Neuronal stem cell (in vitro differentiated cells): ENCODE results near the gene LTBP2.

ENCODE experiments used
- DNase-seq: peaks from one replicate; pipeline ENCODE4 v3.0.0-alpha.2; 2013; ENCODE audit warnings: low spot score
- H2AFZ ChIP-seq: one replicate; pipeline ENCODE4 v1.6.1; 2013; ENCODE audit warnings: mild to moderate bottlenecking, low read length, inconsistent platforms
- H2AK5ac ChIP-seq: 2 replicates; pipeline ENCODE4 v1.6.1; 2013; ENCODE audit warnings: low read depth, mild to moderate bottlenecking, inconsistent platforms, low read length, moderate library complexity, mixed read lengths
- H2BK120ac ChIP-seq: 2 replicates; pipeline ENCODE4 v1.6.1; 2013; ENCODE audit warnings: low read depth, mild to moderate bottlenecking, inconsistent platforms, low read length, moderate library complexity, mixed read lengths
- H2BK12ac ChIP-seq: one replicate; pipeline ENCODE4 v1.6.1; 2013; ENCODE audit warnings: low read length, inconsistent platforms
- H2BK15ac ChIP-seq: 2 replicates; pipeline ENCODE4 v1.6.1; 2013; ENCODE audit warnings: mild to moderate bottlenecking, low read length, inconsistent platforms, mixed read lengths
- H2BK5ac ChIP-seq: one replicate; pipeline ENCODE4 v1.6.1; 2013; ENCODE audit warnings: inconsistent platforms, mild to moderate bottlenecking, low read length, moderate library complexity
- H3K14ac ChIP-seq: one replicate; pipeline ENCODE4 v1.6.1; 2013; ENCODE audit warnings: low read length, inconsistent platforms
- H3K18ac ChIP-seq: 2 replicates; pipeline ENCODE4 v1.6.1; 2013; ENCODE audit warnings: low read length, inconsistent platforms
- H3K23ac ChIP-seq: 2 replicates; pipeline ENCODE4 v1.6.1; 2013; ENCODE audit warnings: low read depth, mild to moderate bottlenecking, mixed read lengths, low read length, inconsistent platforms; ENCODE audit not compliant: poor library complexity
- H3K27ac ChIP-seq: replicated peaks from 3 replicates; pipeline ENCODE4 v1.5.1; 2013; ENCODE audit warnings: low read length, inconsistent platforms
- H3K27me3 ChIP-seq, 3 experiments: 2 replicates each; pipeline ENCODE4 v1.6.1; 2013; ENCODE audit warnings: low read length in 3 of 3, mild to moderate bottlenecking in 2 of 3, inconsistent platforms in 1 of 3, low read depth in 1 of 3, mixed read lengths in 1 of 3, moderate library complexity in 1 of 3; ENCODE audit not compliant: control insufficient read depth in 3 of 3, insufficient read depth in 3 of 3
- H3K36me3 ChIP-seq, 2 donors: replicated peaks in 1 of 2; 2 replicates each; pipeline ENCODE4 v1.6.1; 2013; ENCODE audit warnings: low read length in 2 of 2; ENCODE audit not compliant: control insufficient read depth in 2 of 2, insufficient read depth in 2 of 2
- H3K4ac ChIP-seq: 2 replicates; pipeline ENCODE4 v1.6.1; 2013; ENCODE audit warnings: inconsistent platforms, mild to moderate bottlenecking, low read length, moderate library complexity
- H3K4me1 ChIP-seq, 2 donors: 1 replicate in 1 of 2; 2 replicates in 1 of 2; pipeline ENCODE4 v1.6.1; 2013; ENCODE audit warnings: low read length in 2 of 2, low read depth in 1 of 2; ENCODE audit not compliant: control insufficient read depth in 2 of 2, insufficient read depth in 1 of 2
- H3K4me2 ChIP-seq: one replicate; pipeline ENCODE4 v1.6.1; 2013; ENCODE audit warnings: mild to moderate bottlenecking, low read length, inconsistent platforms; ENCODE audit not compliant: insufficient read depth, poor library complexity, severe bottlenecking
- H3K4me3 ChIP-seq, 2 donors: 2 replicates each; pipeline ENCODE4 v1.5.1; 2013; ENCODE audit warnings: low read length in 2 of 2, mild to moderate bottlenecking in 2 of 2, inconsistent platforms in 1 of 2, moderate library complexity in 1 of 2
- H3K79me1 ChIP-seq: one replicate; pipeline ENCODE4 v1.6.1; 2013; ENCODE audit warnings: low read depth, mild to moderate bottlenecking, inconsistent platforms, low read length, moderate library complexity
- H3K9ac ChIP-seq: one replicate; pipeline ENCODE4 v1.6.1; 2013; ENCODE audit warnings: mild to moderate bottlenecking, low read depth, low read length, inconsistent platforms; ENCODE audit not compliant: poor library complexity
- H3K9me3 ChIP-seq, 2 donors: replicated peaks in 1 of 2; 2 replicates each; pipeline versions ENCODE3 to v1.6.1; 2013; ENCODE audit warnings: low read length in 2 of 2, mild to moderate bottlenecking in 2 of 2, inconsistent platforms in 1 of 2, low read depth in 1 of 2, mixed read lengths in 1 of 2, moderate library complexity in 1 of 2; ENCODE audit not compliant: control insufficient read depth in 2 of 2, insufficient read depth in 1 of 2
- H4K8ac ChIP-seq: one replicate; pipeline ENCODE4 v1.6.1; 2013; ENCODE audit warnings: low read depth, mild to moderate bottlenecking, inconsistent platforms, low read length, moderate library complexity
- H4K91ac ChIP-seq: one replicate; pipeline ENCODE4 v1.6.1; 2013; ENCODE audit warnings: low read length, low read depth, mild to moderate bottlenecking, inconsistent platforms; ENCODE audit not compliant: poor library complexity
- WGBS, 2 donors: extraction: QIAGEN DNeasy Blood & Tissue Kit; methylation state at CpG; one replicate each; pipeline ENCODE4 v1.1.7; 2013; ENCODE audit warnings: missing lambda C conversion rate in 2 of 2, mixed read lengths in 1 of 2; ENCODE audit not compliant: insufficient read length in 2 of 2, insufficient replicate concordance in 1 of 2; ENCODE audit errors: extremely low coverage in 2 of 2; 5-methylcytosine and 5-hydroxymethylcytosine counted together

LTBP2 gene

DNA sequence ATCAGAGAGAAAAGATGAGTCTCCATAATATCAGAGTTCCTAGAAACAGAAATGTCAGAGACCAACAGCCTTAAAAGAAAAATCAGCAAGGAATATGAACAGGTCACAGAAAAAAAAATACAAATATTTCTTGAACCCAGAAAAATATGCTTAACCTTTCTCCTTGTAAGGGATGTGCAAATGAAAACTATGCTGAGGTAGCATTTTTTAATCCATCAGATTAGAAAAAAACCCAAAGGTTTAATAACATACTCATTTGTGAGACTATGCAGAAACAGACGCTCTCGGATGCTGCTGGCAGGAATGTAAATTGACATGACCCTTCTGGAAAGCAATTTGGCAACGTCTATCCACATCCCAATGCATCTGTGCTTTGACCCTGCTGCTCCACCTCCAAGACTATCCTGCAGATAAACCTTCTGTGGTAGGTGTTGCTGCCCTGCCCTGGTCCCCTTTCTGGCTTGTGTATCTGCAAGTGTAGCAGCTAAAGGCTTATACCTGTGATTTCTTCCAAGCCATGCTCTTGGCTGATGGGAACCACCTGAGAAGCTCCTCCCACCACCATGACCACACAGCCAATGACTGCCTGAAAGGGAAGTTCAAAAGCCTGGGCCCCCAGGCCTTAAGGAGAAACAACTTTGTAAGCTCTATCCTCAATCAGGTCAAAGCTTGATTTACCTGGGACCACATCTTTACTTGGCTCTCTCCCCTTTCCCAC is 49.4 kb downstream of the LTBP2 start:
- Histone ChIP-seq H3K14ac (no peak overlapping the region), H4K91ac (no peak overlapping the region), H3K23ac (no peak overlapping the region), H2BK5ac (no peak overlapping the region), H2BK15ac (no peak overlapping the region), H3K4me2 (no peak overlapping the region), H2BK120ac (no peak overlapping the region), H3K4ac (no peak overlapping the region), H3K36me3 (no peaks in the 10 kb centered on the region), H3K4me1 (no peaks in the 10 kb centered on the region), H3K27me3 (peaks cover 0 to 26% (median 0%) of the 10 kb centered on the region in 3 experiments), H3K9ac (no peak overlapping the region), H2AK5ac (no peak overlapping the region), H3K79me1 (no peaks in the 10 kb centered on the region), H3K27ac (no peak overlapping the region), H3K4me3 (no peak overlapping the region), H2AFZ (peak overlapping the region; percentile 13), H3K18ac (peak overlapping the region; percentile 58), H2BK12ac (no peak overlapping the region), H3K9me3 (no peaks in the 10 kb centered on the region), H4K8ac (no peak overlapping the region)
- DNase-seq: no peak
- WGBS, 2 donors: no CpG with 5 or more reads among the region's 3 CpGs

DNA sequence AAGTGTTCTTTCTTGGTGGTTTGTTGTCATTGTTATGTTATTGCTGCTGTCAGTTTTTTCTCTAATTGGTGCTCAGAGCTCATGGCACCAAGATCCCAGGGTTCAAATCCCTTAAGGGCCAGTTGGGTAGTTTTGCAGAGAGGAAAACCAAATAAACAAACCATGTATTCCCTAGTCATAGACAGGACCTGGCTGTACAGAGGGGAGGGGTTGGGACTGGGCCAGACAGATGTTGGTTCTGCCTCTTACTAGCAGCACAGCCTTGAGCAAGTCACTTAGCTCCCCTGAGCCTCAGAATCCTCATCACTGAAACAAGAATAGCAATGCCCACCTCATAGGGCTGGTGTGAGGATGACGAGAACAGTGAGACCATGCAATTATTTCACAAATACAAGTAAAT is 53.4 kb downstream of the LTBP2 start:
- no peak overlapping the region for H3K4me2 ChIP-seq
- no peak overlapping the region for H2BK15ac ChIP-seq
- H3K9ac ChIP-seq: no peak overlapping the region
- H2BK5ac ChIP-seq: no peak overlapping the region
- no peak overlapping the region for H3K14ac ChIP-seq
- DNase-seq: no peak
- H3K27ac ChIP-seq: no peak overlapping the region
- no peak overlapping the region for H3K4me3 ChIP-seq
- WGBS, 2 donors: no CpG with 5 or more reads among the region's 1 CpG
- peaks cover 0 to 20% (median 0%) of the 10 kb centered on the region in 3 experiments for H3K27me3 ChIP-seq
- H3K79me1 ChIP-seq: no peaks in the 10 kb centered on the region
- H3K9me3 ChIP-seq: no peaks in the 10 kb centered on the region
- no peak overlapping the region for H2BK120ac ChIP-seq
- no peak overlapping the region for H3K23ac ChIP-seq
- no peak overlapping the region for H2BK12ac ChIP-seq
- H2AFZ ChIP-seq: no peak overlapping the region
- H4K8ac ChIP-seq: no peak overlapping the region
- H3K36me3 ChIP-seq: no peaks in the 10 kb centered on the region
- peaks cover 0 to 1% of the 10 kb centered on the region in 2 donors for H3K4me1 ChIP-seq
- H3K18ac ChIP-seq: no peak overlapping the region
- H3K4ac ChIP-seq: no peak overlapping the region
- no peak overlapping the region for H2AK5ac ChIP-seq
- no peak overlapping the region for H4K91ac ChIP-seq

DNA sequence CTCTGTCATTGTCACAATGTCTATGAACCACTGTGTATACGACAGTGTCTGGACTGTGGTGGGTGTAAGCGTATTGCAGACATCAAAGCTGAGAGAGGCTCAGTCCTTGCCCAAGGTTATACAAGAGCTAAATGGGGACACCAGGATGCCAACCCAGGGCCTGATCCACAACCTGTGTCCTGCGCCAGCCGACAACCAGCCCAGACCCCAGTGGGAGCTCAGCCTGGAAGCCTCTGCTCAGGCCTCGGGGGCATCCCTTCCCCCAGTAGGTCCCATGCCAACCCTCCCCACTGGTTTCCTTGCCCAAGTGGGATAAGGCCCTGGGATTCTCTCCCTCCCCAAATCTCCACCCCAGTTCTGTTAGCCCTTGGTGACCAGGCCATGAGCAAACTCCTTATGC is 54.3 kb downstream of the LTBP2 start:
- Histone ChIP-seq H3K27me3 (peaks cover 0 to 22% (median 0%) of the 10 kb centered on the region in 3 experiments), H2BK15ac (no peak overlapping the region), H3K18ac (no peak overlapping the region), H3K27ac (no peak overlapping the region), H2BK12ac (no peak overlapping the region), H4K8ac (no peak overlapping the region), H3K4me3 (no peak overlapping the region), H3K23ac (no peak overlapping the region), H4K91ac (no peak overlapping the region), H3K36me3 (no peaks in the 10 kb centered on the region), H3K9me3 (no peaks in the 10 kb centered on the region), H2AK5ac (no peak overlapping the region), H3K14ac (no peak overlapping the region), H3K4me1 (peaks cover 0 to 1% of the 10 kb centered on the region in 2 donors), H3K4ac (no peak overlapping the region), H3K9ac (no peak overlapping the region), H3K79me1 (no peaks in the 10 kb centered on the region), H3K4me2 (no peak overlapping the region), H2BK120ac (no peak overlapping the region), H2BK5ac (no peak overlapping the region), H2AFZ (no peak overlapping the region)
- DNase-seq: no peak
- WGBS, 2 donors: no CpG with 5 or more reads among the region's 5 CpGs

DNA sequence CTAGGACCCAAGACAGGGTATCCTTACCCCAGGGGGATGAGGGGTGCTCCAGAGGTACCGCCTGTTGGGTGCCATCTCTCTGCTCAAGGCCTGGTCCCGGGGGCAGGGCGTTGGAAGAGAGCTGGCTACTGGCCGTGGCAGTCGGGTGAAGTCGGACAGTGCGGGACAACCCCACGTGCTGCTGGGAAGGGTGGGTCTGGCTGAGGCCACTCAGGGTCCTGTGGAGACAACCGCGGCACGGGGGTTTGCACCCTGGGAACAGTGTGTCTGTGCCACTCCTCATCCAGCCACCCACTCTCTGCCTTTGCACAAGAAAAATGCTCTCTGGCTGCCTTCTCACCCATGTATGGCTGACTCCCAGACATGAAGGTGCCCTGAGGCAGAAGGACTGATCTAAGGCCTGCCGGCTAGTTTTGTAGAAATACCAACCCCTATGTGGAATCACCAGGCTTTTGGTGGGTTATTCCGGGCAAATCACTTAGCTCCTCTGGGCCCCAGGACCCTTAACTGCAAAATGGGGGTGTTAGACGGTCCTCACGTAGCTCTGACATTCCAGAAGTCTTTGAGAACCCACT is 56.5 kb downstream of the LTBP2 start:
- H3K9ac ChIP-seq: no peak overlapping the region
- H3K4ac ChIP-seq: no peak overlapping the region
- no peak overlapping the region for H3K18ac ChIP-seq
- no peak overlapping the region for H3K4me3 ChIP-seq
- no peaks in the 10 kb centered on the region for H3K36me3 ChIP-seq
- no peak overlapping the region for H2BK5ac ChIP-seq
- no peak overlapping the region for H2AK5ac ChIP-seq
- no peak overlapping the region for H3K14ac ChIP-seq
- H4K91ac ChIP-seq: no peak overlapping the region
- no peak overlapping the region for H2AFZ ChIP-seq
- no peak overlapping the region for H3K23ac ChIP-seq
- no peak overlapping the region for H3K4me2 ChIP-seq
- H3K27ac ChIP-seq: no peak overlapping the region
- no peaks in the 10 kb centered on the region for H3K9me3 ChIP-seq
- H3K79me1 ChIP-seq: no peaks in the 10 kb centered on the region
- H2BK120ac ChIP-seq: no peak overlapping the region
- no peak overlapping the region for H2BK15ac ChIP-seq
- H3K27me3 ChIP-seq: peaks cover 0 to 28% (median 0%) of the 10 kb centered on the region in 3 experiments
- no peak for DNase-seq
- WGBS, 2 donors: no CpG with 5 or more reads among the region's 15 CpGs
- peaks cover 9 to 11% of the 10 kb centered on the region in 2 donors for H3K4me1 ChIP-seq
- no peak overlapping the region for H4K8ac ChIP-seq
- no peak overlapping the region for H2BK12ac ChIP-seq
